Measurements from ENCODE around the gene PDZRN3.

DNA sequence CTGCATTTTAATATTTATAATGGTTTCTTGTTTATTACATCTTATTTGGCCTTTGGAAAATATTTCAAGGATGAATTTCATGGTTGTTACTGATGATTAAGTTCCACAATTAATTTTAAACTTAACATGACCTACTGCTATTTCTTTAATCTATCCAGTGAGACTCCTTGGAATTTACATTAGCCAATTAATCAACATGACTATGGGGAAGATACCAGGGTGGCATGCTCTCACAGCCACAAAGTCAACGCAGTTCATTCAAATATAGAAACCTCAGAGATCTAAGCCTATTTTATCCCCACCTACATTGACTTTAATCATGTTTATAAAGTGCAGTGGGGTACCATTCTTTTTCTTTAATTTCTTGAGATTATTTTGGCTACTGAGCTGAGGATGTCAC is 43.6 kb upstream of the PDZRN3 start:
- TF ChIP-seq CTCF (conservative IDR thresholded peaks at IDR 0.05) (no peak), ZFX (IDR thresholded peaks at IDR 0.05) (no peak)
